A673 (cell line): ENCODE measurements around the gene ISG20L2.

ENCODE experiments used
- EZH2 ChIP-seq: fragments of 200-600 bp; sonication (generic); IDR thresholded peaks from 2 replicates; pipeline ENCODE4 v1.6.1; 2017; ENCODE audit warnings: borderline replicate concordance, low read depth, mild to moderate bottlenecking, mixed read lengths, antibody characterized with exemption, low read length; ENCODE audit not compliant: poor library complexity, severe bottlenecking
- TF ChIP-seq, protein P1 (sequence below): fragments of 300-800, 200-600 bp; sonication (generic); conservative IDR thresholded peaks from 2 replicates; pipeline ENCODE4 v1.5.1; 2017; ENCODE audit warnings: low read depth, mild to moderate bottlenecking, antibody characterized with exemption, low read length, moderate library complexity, mixed read lengths

DNA sequence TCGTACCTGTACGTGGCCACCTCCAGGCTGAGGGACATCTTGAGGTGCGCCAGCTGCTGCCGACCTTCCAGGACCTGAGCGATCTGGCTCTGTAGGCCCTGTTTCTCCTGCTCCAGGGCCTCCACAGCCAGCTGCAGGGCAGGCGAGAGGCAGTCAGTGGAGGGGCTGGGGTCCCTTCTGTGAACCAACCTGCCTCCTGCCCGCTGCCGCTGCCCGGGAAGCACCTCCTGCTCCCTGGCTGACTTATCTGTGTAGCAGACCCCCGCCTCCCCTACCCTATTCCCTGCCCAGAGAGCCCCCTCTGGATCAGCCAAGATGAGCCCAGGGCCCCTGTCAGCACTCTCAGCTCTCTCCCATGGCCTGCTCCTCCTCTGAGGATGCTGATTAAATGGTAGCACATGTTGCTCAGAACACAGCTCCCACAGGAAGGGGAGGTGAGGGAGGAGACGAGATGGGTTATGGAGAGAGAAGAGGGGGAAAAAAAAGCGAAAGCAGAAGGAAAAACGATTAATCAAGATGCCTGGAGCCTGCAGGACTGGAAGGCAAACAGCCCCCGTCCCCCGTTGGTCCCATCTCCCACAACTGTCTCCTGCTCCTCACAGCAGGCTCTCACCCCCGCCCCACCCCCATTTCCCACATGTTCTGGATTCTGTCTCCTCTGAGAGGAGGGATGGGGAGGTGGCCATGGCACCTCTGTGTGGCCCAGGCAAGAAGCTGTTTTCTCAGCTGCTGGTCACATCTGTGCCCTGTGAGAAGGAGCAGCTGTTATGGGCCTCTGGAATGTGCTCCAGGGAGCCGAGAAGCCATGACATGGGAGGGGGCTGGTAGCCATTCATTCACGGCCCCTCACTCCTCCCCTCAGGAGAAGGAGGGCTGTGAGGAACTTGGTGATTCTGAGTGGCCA is 53.1 kb downstream of the ISG20L2 start:
- TF ChIP-seq, protein P1, sequence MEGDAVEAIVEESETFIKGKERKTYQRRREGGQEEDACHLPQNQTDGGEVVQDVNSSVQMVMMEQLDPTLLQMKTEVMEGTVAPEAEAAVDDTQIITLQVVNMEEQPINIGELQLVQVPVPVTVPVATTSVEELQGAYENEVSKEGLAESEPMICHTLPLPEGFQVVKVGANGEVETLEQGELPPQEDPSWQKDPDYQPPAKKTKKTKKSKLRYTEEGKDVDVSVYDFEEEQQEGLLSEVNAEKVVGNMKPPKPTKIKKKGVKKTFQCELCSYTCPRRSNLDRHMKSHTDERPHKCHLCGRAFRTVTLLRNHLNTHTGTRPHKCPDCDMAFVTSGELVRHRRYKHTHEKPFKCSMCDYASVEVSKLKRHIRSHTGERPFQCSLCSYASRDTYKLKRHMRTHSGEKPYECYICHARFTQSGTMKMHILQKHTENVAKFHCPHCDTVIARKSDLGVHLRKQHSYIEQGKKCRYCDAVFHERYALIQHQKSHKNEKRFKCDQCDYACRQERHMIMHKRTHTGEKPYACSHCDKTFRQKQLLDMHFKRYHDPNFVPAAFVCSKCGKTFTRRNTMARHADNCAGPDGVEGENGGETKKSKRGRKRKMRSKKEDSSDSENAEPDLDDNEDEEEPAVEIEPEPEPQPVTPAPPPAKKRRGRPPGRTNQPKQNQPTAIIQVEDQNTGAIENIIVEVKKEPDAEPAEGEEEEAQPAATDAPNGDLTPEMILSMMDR = no peak
- TF ChIP-seq EZH2 = no peak
